ENCODE results near the gene GRIN3B. TPM values are rescaled to one million over a fixed set of nuclear protein-coding genes. Genes with fewer than 3 reads are reported as not detected.

Gene GRIN3B
- total RNA-seq, 4 donors from 2014 or later, result not detected

DNA sequence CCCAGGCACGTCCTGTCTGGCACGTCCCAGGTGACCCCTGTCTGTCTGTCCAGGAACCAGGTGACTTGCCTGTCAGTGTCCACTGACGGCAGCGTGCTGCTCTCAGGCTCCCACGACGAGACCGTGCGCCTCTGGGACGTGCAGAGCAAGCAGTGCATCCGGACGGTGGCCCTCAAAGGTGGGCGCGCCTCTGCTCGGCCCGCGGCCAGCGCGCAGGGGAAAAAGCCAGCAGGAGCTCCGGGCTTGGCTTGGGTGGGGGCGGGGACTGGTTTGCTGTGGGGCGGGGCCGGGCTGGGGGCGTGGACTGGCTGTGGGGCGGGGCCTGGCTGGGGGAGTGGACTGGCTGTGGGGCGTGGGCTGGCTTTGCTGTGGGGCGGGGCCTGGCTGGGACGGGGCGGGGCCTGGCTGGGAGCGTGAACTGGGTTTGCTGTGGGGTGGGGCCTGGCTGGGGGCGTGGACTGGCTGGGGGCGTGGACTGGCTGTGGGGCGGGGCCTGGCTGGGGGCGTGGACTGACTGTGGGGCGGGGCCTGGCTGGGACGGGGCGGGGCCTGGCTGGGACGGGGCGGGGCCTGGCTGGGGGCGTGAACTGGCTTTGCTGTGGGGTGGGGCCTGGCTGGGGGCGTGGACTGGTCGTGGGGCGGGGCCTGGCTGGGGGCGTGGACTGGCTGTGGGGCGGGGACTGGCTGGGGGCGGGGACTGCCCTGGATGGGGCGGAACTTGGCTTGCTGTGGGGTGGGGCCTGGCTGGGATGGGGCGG is 8.9 kb upstream of the GRIN3B start:
- intact Hi-C loops (cut with DNase I; ENCODE audit: low total_unique reads), result no loop called here
- 77 to 92% methylated on average over 5 to 11 of the region's 47 CpGs for WGBS, 2 donors
- no peak for DNase-seq (ENCODE audit: low spot score in 2 of 2)
- H3K4me3 ChIP-seq (ENCODE audit: low read depth, poor library complexity, severe bottlenecking), result no peak overlapping the region
- TF ChIP-seq, protein P1, sequence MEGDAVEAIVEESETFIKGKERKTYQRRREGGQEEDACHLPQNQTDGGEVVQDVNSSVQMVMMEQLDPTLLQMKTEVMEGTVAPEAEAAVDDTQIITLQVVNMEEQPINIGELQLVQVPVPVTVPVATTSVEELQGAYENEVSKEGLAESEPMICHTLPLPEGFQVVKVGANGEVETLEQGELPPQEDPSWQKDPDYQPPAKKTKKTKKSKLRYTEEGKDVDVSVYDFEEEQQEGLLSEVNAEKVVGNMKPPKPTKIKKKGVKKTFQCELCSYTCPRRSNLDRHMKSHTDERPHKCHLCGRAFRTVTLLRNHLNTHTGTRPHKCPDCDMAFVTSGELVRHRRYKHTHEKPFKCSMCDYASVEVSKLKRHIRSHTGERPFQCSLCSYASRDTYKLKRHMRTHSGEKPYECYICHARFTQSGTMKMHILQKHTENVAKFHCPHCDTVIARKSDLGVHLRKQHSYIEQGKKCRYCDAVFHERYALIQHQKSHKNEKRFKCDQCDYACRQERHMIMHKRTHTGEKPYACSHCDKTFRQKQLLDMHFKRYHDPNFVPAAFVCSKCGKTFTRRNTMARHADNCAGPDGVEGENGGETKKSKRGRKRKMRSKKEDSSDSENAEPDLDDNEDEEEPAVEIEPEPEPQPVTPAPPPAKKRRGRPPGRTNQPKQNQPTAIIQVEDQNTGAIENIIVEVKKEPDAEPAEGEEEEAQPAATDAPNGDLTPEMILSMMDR (IDR thresholded peaks at IDR 0.05), result no peak
- TF ChIP-seq POLR2A (IDR thresholded peaks at IDR 0.05), result no peak

DNA sequence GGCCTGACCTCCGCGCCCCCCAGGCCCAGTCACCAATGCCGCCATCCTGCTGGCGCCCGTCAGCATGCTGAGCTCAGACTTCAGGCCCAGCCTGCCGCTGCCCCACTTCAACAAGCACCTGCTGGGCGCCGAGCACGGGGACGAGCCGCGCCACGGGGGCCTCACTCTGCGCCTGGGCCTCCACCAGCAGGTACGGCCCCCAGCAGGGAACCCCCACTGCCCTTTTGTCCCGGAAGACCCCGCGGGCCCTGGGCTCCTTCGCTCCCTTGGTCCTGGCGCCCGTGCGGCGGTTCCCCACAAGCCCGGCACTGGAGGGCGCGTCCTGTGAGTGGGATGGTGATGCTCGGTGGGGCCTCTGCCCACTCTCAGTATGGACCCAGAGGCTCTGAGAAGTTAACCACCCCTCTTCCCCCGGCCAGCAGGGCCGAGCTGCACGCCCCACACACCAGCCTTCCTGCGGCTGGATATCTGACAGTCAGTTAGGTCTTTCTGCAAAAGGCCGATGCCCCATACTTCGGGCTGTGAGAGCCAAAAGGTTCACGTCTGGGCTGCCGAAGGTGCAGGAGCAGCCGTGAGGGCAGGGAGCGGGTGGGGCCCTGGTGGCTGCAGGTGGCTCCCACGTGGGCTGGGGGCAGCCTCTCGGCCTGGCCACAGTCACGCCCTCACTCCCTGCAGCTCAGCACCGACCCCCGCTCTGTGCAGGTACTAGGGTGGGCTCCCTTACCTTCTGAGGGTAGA is 8.1 kb upstream of the GRIN3B start:
- TF ChIP-seq, protein P1 (IDR thresholded peaks at IDR 0.05), result no peak
- no peak for TF ChIP-seq POLR2A (IDR thresholded peaks at IDR 0.05)
- 93% methylated on average over 25 to 41 of the region's 42 CpGs for WGBS, 2 donors
- intact Hi-C loops (cut with DNase I; ENCODE audit: low total_unique reads), result no loop called here
- no peak overlapping the region for H3K4me3 ChIP-seq (ENCODE audit: low read depth, poor library complexity, severe bottlenecking)
- DNase-seq (ENCODE audit: low spot score in 2 of 2), result no peak

DNA sequence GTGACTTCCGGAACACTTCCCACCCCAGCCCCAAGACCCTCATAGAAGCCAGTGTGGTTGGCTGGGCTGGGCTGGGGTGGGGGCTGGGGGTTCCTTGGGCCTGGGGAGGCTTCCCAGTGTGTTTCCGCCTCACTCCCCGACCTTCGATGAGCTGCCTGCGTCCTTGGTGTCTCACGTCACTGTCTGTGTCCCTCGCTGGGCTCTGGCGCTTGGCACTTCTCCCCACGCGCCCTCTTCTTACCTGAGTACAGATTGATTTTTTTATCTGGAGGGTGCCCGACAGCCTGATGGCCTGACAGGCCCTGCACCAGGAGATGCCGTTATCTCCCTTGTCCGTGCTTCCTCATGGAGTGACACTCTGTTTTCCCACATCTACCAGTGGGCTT is 7.6 kb upstream of the GRIN3B start:
- intact Hi-C loops (cut with DNase I; ENCODE audit: low total_unique reads), result no loop called here
- H3K4me3 ChIP-seq (ENCODE audit: low read depth, poor library complexity, severe bottlenecking), result no peak overlapping the region
- TF ChIP-seq, protein P1 (IDR thresholded peaks at IDR 0.05), result no peak
- TF ChIP-seq POLR2A (IDR thresholded peaks at IDR 0.05), result no peak
- WGBS, 2 donors, result 94 to 96% methylated on average over 13 of the region's 13 CpGs
- no peak for DNase-seq (ENCODE audit: low spot score in 2 of 2)

DNA sequence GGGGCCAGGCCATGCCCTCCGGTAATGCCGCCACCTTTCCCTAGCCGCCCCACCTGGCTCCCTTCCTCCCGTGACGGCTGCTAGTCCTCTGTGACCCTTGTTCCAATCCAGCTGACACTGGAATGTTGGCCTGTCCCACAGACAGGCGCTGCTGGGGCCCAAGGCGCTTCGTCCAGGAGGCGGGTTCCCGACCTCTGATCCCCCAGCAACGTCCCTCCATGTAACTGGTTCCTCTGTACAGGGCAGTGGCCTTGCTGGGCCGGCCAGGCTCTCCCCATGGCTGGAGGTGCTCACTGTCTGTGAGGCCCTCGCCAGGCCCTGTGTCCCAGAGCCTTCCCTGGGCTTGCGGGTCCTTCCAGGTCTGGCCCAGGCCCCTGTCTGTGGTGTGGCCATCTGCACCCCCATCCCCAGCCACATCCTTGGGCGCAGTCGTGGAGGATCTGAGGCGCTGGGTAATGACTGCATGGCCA is 6.8 kb upstream of the GRIN3B start:
- 90 to 92% methylated on average over 12 to 17 of the region's 17 CpGs for WGBS, 2 donors
- TF ChIP-seq POLR2A (IDR thresholded peaks at IDR 0.05), result no peak
- TF ChIP-seq, protein P1 (IDR thresholded peaks at IDR 0.05), result no peak
- DNase-seq (ENCODE audit: low spot score in 2 of 2), result no peak
- intact Hi-C loops (cut with DNase I; ENCODE audit: low total_unique reads), result no loop called here
- no peak overlapping the region for H3K4me3 ChIP-seq (ENCODE audit: low read depth, poor library complexity, severe bottlenecking)

DNA sequence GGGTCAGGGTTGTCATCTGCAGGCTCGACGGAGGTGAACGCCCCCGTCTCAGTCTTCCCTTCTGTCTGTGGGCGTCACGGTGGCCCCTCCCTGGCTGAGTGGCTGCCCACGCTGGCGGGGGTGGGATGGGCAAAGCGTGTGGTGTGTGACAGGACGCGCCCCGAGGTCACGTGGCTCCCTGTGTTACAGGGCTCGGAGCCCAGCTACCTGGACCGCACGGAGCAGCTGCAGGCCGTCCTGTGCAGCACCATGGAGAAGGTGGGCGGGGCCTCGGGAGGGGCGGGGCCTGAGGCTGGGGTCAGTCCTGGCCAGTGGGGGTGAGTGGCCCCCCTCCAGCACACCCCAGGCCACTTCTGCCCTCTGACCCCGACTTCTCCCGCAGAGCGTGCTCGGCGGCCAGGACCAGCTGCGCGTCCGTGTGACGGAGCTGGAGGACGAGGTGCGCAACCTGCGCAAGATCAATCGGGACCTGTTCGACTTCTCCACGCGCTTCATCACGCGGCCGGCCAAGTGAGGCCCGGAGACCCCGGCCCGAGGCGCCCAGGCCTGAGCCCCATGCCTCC is 6.3 kb upstream of the GRIN3B start:
- 84 to 91% methylated on average over 24 to 43 of the region's 43 CpGs for WGBS, 2 donors
- no peak overlapping the region for H3K4me3 ChIP-seq (ENCODE audit: low read depth, poor library complexity, severe bottlenecking)

More for the DNA sequence above, 6.3 kb upstream of the GRIN3B start:
- intact Hi-C loops (cut with DNase I; ENCODE audit: low total_unique reads), result no loop called here
- DNase-seq (ENCODE audit: low spot score in 2 of 2), result no peak
- TF ChIP-seq, protein P1 (IDR thresholded peaks at IDR 0.05), result no peak
- TF ChIP-seq POLR2A (IDR thresholded peaks at IDR 0.05), result no peak

All from lower leg skin (tissue), 4 donors.